Breast epithelium (tissue), 3 donors: ENCODE results near the gene KIF6.

Source experiments
- CTCF ChIP-seq, 3 donors: fragments of 450-650 bp; IDR thresholded peaks; one replicate each; pipeline ENCODE4 v1.5.1; 2016 to 2017; ENCODE audit warnings: antibody characterized with exemption in 3 of 3, mild to moderate bottlenecking in 3 of 3, moderate library complexity in 3 of 3
- POLR2A ChIP-seq: fragments of 450-650 bp; IDR thresholded peaks from one replicate; pipeline ENCODE4 v1.6.1; 2016; ENCODE audit warnings: antibody characterized with exemption, mild to moderate bottlenecking, moderate library complexity
- POLR2AphosphoS5 ChIP-seq, 3 donors: sonication (generic); formaldehyde crosslinking; IDR thresholded peaks; one replicate each; pipeline ENCODE4 v1.6.1; 2017; ENCODE audit warnings: antibody characterized with exemption in 3 of 3

GRCh38 chr6:39445667-39446066 lies 279.5 kb downstream of the KIF6 start:
- TF ChIP-seq CTCF (IDR thresholded peaks at IDR 0.05) = no peak
- no peak for TF ChIP-seq POLR2A
- TF ChIP-seq POLR2AphosphoS5 (IDR thresholded peaks at IDR 0.05) = no peak
